ENCODE measurements around the gene CDKN2AIPNL. TPM values are rescaled to one million over a fixed set of nuclear protein-coding genes. Genes with fewer than 3 reads are reported as not detected.
A peak's percentile ranks its signal among the peaks of the same experiment; 100 is the strongest.

The CDKN2AIPNL gene
- total and polyA plus RNA-seq, 2 of the 4 experiments (the other 2 are of a cell fraction), result 14.0 to 18.1 TPM

DNA sequence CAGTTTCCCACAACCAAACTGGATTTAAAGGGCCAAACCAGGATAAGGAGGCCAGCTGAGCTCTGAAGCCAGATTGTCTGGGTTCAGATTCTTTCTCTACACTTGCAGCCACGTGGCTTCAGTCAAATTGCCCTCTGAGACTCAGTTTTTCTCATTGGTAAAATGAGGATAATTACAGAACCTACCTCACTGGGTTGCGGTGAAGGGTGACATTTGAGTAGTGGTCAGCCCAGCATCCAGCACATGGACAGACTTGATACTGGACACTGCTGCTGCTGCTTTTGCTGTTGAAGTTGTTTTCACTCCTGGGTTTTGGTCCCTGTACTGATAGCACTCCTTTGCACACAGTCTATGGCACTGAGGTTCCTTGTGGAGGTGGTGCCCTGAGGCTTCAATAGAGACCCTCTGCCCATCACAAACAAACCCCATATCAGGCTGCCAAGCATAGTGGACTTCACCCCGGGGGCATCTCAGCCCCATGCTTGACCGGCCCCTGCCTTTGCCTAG, 25.7 kb upstream of the CDKN2AIPNL start:
- Histone ChIP-seq H4K91ac (ENCODE audit: insufficient read depth, low read depth, low read length) (peak overlapping the region; percentile 92), H4K5ac (ENCODE audit: low read depth, low read length) (peak overlapping the region; percentile 31), H2AK5ac (ENCODE audit: low read depth, low read length) (peak overlapping the region; percentile 100), H3K27ac (ENCODE audit: insufficient read depth, low read length) (peak overlapping the region; percentile 88), H3K9me3 (ENCODE audit: control insufficient read depth, insufficient read depth, low read length) (no peaks in the 10 kb centered on the region), H3K23ac (ENCODE audit: low read depth, low read length) (peak overlapping the region; percentile 88; the same call in 1 of the 2 replicates), H3K9me1 (ENCODE audit: insufficient read depth, low read length) (peaks cover 27% of the 10 kb centered on the region), H3K56ac (ENCODE audit: extremely low read depth, insufficient read depth, low read length) (0 out of 2 replicates have a peak overlapping the region, but pooled peaks have one; percentile 39), H2BK120ac (ENCODE audit: low read depth, low read length) (peak overlapping the region; percentile 98), H2AFZ (replicated peaks; ENCODE audit: low read length, poor library complexity) (peak overlapping the region; percentile 88), H2BK20ac (ENCODE audit: low read depth, low read length) (peak overlapping the region; percentile 98), H3K27me3 (ENCODE audit: control insufficient read depth, insufficient read depth, low read length) (no peaks in the 10 kb centered on the region), H3K4ac (ENCODE audit: low read depth, low read length) (peak overlapping the region; percentile 99), H3K4me3 (ENCODE audit: insufficient read depth, low read depth, low read length) (no peak overlapping the region), H3K79me1 (ENCODE audit: low read depth in 1 of 2, low read length in 2 of 2) (peaks cover 0 to 18% of the 10 kb centered on the region in 2 experiments; a peak in 2 of 4 replicates), H3K14ac (replicated peaks; ENCODE audit: low read depth, low read length) (peak overlapping the region; percentile 62), H3K9ac (ENCODE audit: low read depth, low read length) (0 out of 2 replicates have a peak overlapping the region, but pooled peaks have one; percentile 7), H3K4me2 (ENCODE audit: low read depth, low read length) (peak overlapping the region; percentile 22; the same call in 1 of the 2 replicates), H4K8ac (ENCODE audit: low read depth in 2 of 2, low read length in 2 of 2) (peak overlapping the region; percentile 59 to 91), H3K4me1 (ENCODE audit: control insufficient read depth, insufficient read depth, low read length) (peaks cover 31% of the 10 kb centered on the region), H4K20me1 (ENCODE audit: insufficient read depth, low read length) (no peaks in the 10 kb centered on the region), H2BK5ac (ENCODE audit: low read depth, low read length, poor library complexity, severe bottlenecking) (peak overlapping the region; percentile 96), H3K18ac (ENCODE audit: low read depth, low read length) (peak overlapping the region; percentile 90), H2AK9ac (replicated peaks; ENCODE audit: low read depth, low read length, poor library complexity) (peak overlapping the region; percentile 99), H3K36me3 (ENCODE audit: control insufficient read depth, insufficient read depth, low read length) (no peaks in the 10 kb centered on the region), H2BK15ac (ENCODE audit: low read depth, low read length) (peak overlapping the region; percentile 88)
- dilution Hi-C loops (cut with HindIII; ENCODE audit: low sequenced_read_pairs, unreplicated experiment) (no loop called here), intact Hi-C loops (cut with micrococcal nuclease) (no loop called here), in situ Hi-C loops (cut with MboI; ENCODE audit: low sequenced_read_pairs) (no loop called here)
- ChIA-PET CTCF (interaction anchor here (0.6 to 0.9 kb wide), 2 partner anchors 14 to 140 kb away, joined by 3 to 5 read pairs; no protein-coding TSS in a partner anchor), POLR2A (ENCODE audit: unreplicated experiment) (no interaction called here)
- ATAC-seq (ENCODE audit: low read depth), result no peak
- DNase-seq, result no peak
- no TSS peak for BruUV-seq (replicated peaks)
- 100% methylated on average over 1 of the region's 4 CpGs; no CpG with 5 or more reads in 1 of the 2 experiments for WGBS, 2 experiments (ENCODE audit: extremely low coverage in 2 of 2, insufficient read length in 1 of 2)
- no peak for TF ChIP-seq FOS (IDR thresholded peaks at IDR 0.05; ENCODE audit: low read depth, low read length)
- TF ChIP-seq, protein P1, sequence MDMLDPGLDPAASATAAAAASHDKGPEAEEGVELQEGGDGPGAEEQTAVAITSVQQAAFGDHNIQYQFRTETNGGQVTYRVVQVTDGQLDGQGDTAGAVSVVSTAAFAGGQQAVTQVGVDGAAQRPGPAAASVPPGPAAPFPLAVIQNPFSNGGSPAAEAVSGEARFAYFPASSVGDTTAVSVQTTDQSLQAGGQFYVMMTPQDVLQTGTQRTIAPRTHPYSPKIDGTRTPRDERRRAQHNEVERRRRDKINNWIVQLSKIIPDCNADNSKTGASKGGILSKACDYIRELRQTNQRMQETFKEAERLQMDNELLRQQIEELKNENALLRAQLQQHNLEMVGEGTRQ (IDR thresholded peaks at IDR 0.05; ENCODE audit: low read depth, low read length), result no peak
- no peak for TF ChIP-seq BHLHE40 (IDR thresholded peaks at IDR 0.05; ENCODE audit: low read depth, low read length)
- TF ChIP-seq, protein P2, sequence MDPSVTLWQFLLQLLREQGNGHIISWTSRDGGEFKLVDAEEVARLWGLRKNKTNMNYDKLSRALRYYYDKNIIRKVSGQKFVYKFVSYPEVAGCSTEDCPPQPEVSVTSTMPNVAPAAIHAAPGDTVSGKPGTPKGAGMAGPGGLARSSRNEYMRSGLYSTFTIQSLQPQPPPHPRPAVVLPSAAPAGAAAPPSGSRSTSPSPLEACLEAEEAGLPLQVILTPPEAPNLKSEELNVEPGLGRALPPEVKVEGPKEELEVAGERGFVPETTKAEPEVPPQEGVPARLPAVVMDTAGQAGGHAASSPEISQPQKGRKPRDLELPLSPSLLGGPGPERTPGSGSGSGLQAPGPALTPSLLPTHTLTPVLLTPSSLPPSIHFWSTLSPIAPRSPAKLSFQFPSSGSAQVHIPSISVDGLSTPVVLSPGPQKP (IDR thresholded peaks at IDR 0.05; ENCODE audit: borderline replicate concordance, low read depth, low read length), result no peak
- TF ChIP-seq RFX5 (IDR thresholded peaks at IDR 0.05; ENCODE audit: low read depth, low read length), result no peak
- TF ChIP-seq, protein P3, sequence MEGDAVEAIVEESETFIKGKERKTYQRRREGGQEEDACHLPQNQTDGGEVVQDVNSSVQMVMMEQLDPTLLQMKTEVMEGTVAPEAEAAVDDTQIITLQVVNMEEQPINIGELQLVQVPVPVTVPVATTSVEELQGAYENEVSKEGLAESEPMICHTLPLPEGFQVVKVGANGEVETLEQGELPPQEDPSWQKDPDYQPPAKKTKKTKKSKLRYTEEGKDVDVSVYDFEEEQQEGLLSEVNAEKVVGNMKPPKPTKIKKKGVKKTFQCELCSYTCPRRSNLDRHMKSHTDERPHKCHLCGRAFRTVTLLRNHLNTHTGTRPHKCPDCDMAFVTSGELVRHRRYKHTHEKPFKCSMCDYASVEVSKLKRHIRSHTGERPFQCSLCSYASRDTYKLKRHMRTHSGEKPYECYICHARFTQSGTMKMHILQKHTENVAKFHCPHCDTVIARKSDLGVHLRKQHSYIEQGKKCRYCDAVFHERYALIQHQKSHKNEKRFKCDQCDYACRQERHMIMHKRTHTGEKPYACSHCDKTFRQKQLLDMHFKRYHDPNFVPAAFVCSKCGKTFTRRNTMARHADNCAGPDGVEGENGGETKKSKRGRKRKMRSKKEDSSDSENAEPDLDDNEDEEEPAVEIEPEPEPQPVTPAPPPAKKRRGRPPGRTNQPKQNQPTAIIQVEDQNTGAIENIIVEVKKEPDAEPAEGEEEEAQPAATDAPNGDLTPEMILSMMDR (conservative IDR thresholded peaks at IDR 0.05; ENCODE audit: low read depth, low read length), result no peak
- no peak for TF ChIP-seq CHD1 (IDR thresholded peaks at IDR 0.05; ENCODE audit: low read depth, low read length)
- no peak for TF ChIP-seq POLR2A (IDR thresholded peaks at IDR 0.05; ENCODE audit: low read depth, low read length)
- no peak for TF ChIP-seq MAZ (IDR thresholded peaks at IDR 0.05; ENCODE audit: borderline replicate concordance, low read depth, low read length)
- TF ChIP-seq MAFK (IDR thresholded peaks at IDR 0.05; ENCODE audit: low read depth, low read length), result no peak
- TF ChIP-seq MXI1 (IDR thresholded peaks at IDR 0.05; ENCODE audit: borderline replicate concordance, low read depth, low read length), result no peak
- no peak for TF ChIP-seq NFE2L2 (IDR thresholded peaks at IDR 0.05; ENCODE audit: low read depth, low read length)
- no peak for TF ChIP-seq SMC3 (IDR thresholded peaks at IDR 0.05; ENCODE audit: low read depth, low read length)
